ENCODE results near the gene KIRREL3. TPM values are rescaled to one million over a fixed set of nuclear protein-coding genes. Genes with fewer than 3 reads are reported as not detected.

KIRREL3 gene
- total RNA-seq, 1 donor from 2014 or later = 0.38 TPM

GRCh38 chr11:126529037-126529436 lies 471.5 kb downstream of the KIRREL3 start:
- no peak overlapping the region for H3K4me3 Mint-ChIP-seq (ENCODE audit: unreplicated experiment)
- peaks cover 3% of the 10 kb centered on the region for H3K27me3 Mint-ChIP-seq (ENCODE audit: unreplicated experiment)
- H3K36me3 Mint-ChIP-seq (ENCODE audit: low read depth, unreplicated experiment) = no peaks in the 10 kb centered on the region
- H3K27ac Mint-ChIP-seq (ENCODE audit: unreplicated experiment) = no peak overlapping the region
- DNase-seq (ENCODE audit: low spot score) = no peak
- no peaks in the 10 kb centered on the region for H3K9me3 Mint-ChIP-seq (ENCODE audit: unreplicated experiment)
- no peak for TF ChIP-seq CTCF (IDR thresholded peaks at IDR 0.05; ENCODE audit: unreplicated experiment)
- H3K4me1 Mint-ChIP-seq (ENCODE audit: unreplicated experiment) = no peaks in the 10 kb centered on the region

GRCh38 chr11:126528075-126528474 lies 472.5 kb downstream of the KIRREL3 start:
- H3K36me3 Mint-ChIP-seq (ENCODE audit: low read depth, unreplicated experiment) = no peaks in the 10 kb centered on the region
- H3K27ac Mint-ChIP-seq (ENCODE audit: unreplicated experiment) = no peak overlapping the region
- H3K9me3 Mint-ChIP-seq (ENCODE audit: unreplicated experiment) = no peaks in the 10 kb centered on the region
- no peak for DNase-seq (ENCODE audit: low spot score)
- no peak for TF ChIP-seq CTCF (IDR thresholded peaks at IDR 0.05; ENCODE audit: unreplicated experiment)
- peaks cover 3% of the 10 kb centered on the region for H3K27me3 Mint-ChIP-seq (ENCODE audit: unreplicated experiment)
- H3K4me3 Mint-ChIP-seq (ENCODE audit: unreplicated experiment) = no peak overlapping the region
- H3K4me1 Mint-ChIP-seq (ENCODE audit: unreplicated experiment) = no peaks in the 10 kb centered on the region

GRCh38 chr11:126527651-126528050 lies 472.9 kb downstream of the KIRREL3 start:
- no peak overlapping the region for H3K4me3 Mint-ChIP-seq (ENCODE audit: unreplicated experiment)
- DNase-seq (ENCODE audit: low spot score) = no peak
- H3K27me3 Mint-ChIP-seq (ENCODE audit: unreplicated experiment) = peaks cover 3% of the 10 kb centered on the region
- no peaks in the 10 kb centered on the region for H3K36me3 Mint-ChIP-seq (ENCODE audit: low read depth, unreplicated experiment)
- no peak overlapping the region for H3K27ac Mint-ChIP-seq (ENCODE audit: unreplicated experiment)
- H3K4me1 Mint-ChIP-seq (ENCODE audit: unreplicated experiment) = no peaks in the 10 kb centered on the region
- no peak for TF ChIP-seq CTCF (IDR thresholded peaks at IDR 0.05; ENCODE audit: unreplicated experiment)
- H3K9me3 Mint-ChIP-seq (ENCODE audit: unreplicated experiment) = no peaks in the 10 kb centered on the region

- peaks cover 5% of the 10 kb centered on the region for H3K27me3 Mint-ChIP-seq (ENCODE audit: unreplicated experiment)
- no peak overlapping the region for H3K27ac Mint-ChIP-seq (ENCODE audit: unreplicated experiment)
- no peaks in the 10 kb centered on the region for H3K4me1 Mint-ChIP-seq (ENCODE audit: unreplicated experiment)
- H3K9me3 Mint-ChIP-seq (ENCODE audit: unreplicated experiment) = no peaks in the 10 kb centered on the region
- no peak for DNase-seq (ENCODE audit: low spot score)
- no peak for TF ChIP-seq CTCF (IDR thresholded peaks at IDR 0.05; ENCODE audit: unreplicated experiment)
- H3K4me3 Mint-ChIP-seq (ENCODE audit: unreplicated experiment) = no peak overlapping the region
- H3K36me3 Mint-ChIP-seq (ENCODE audit: low read depth, unreplicated experiment) = no peaks in the 10 kb centered on the region
Measured at GRCh38 chr11:126526471-126526870, 474.1 kb downstream of the KIRREL3 start.

- Mint-ChIP-seq H3K4me3 (ENCODE audit: unreplicated experiment) (no peak overlapping the region), H3K27ac (ENCODE audit: unreplicated experiment) (no peak overlapping the region), H3K9me3 (ENCODE audit: unreplicated experiment) (no peaks in the 10 kb centered on the region), H3K4me1 (ENCODE audit: unreplicated experiment) (no peaks in the 10 kb centered on the region), H3K36me3 (ENCODE audit: low read depth, unreplicated experiment) (no peaks in the 10 kb centered on the region), H3K27me3 (ENCODE audit: unreplicated experiment) (peaks cover 6% of the 10 kb centered on the region)
- no peak for TF ChIP-seq CTCF (IDR thresholded peaks at IDR 0.05; ENCODE audit: unreplicated experiment)
- no peak for DNase-seq (ENCODE audit: low spot score)
Measured at GRCh38 chr11:126525702-126526101, 474.9 kb downstream of the KIRREL3 start.
